ENCODE data around the gene RAD50. TPM values are rescaled to one million over a fixed set of nuclear protein-coding genes. Genes with fewer than 3 reads are reported as not detected.

The RAD50 gene
- total and polyA plus RNA-seq, 2 of the 4 experiments (the other 2 are of a cell fraction), result 5.2 to 6.2 TPM

DNA sequence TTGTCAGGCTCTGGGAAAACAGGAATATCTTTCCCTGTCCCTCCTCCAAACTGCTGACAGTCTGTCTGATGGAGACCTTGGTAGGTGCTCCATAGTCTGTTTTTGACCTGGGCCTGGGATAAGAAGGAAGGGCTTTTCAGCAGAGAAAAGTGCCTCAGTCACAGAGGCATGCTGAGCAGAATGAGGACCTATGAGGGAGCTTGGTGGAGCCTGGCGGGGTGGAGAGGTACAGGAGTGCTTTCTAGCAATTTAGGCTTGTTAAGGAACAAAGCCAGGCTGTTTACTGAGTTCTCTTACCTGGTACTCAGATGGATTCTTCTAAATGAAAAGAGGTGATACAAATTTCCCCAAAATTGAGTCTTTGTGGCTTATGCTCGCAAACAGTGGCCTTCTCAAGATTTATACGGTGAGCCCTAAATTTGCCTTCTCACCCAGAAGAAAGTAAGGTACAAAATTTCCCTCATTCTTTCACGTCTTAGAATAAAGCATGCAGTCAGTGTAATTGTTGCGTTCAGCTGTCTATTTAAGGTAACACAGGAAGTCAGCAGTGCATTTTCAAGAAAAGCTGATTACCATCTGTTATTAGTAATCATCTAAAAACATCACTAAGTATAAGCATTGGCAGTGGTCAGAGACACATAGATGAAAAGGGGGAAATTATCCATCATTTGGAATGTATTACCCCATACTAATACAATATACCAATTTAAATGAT, 72.6 kb downstream of the RAD50 start:
- no CpG with 5 or more reads among the region's 5 CpGs for WGBS, 2 experiments (ENCODE audit: extremely low coverage in 2 of 2, insufficient read length in 1 of 2)
- intact Hi-C loops (cut with micrococcal nuclease), result no loop called here
- no peak overlapping the region for H3K9ac ChIP-seq (ENCODE audit: low read depth, low read length)
- no peak overlapping the region for H3K18ac ChIP-seq (ENCODE audit: low read depth, low read length)
- TF ChIP-seq FOS (IDR thresholded peaks at IDR 0.05; ENCODE audit: low read depth, low read length) (no peak), NFE2L2 (IDR thresholded peaks at IDR 0.05; ENCODE audit: low read depth, low read length) (no peak), POLR2A (IDR thresholded peaks at IDR 0.05; ENCODE audit: low read depth, low read length) (no peak), RCOR1 (IDR thresholded peaks at IDR 0.05; ENCODE audit: insufficient replicate concordance, low read length) (no peak), MXI1 (IDR thresholded peaks at IDR 0.05; ENCODE audit: borderline replicate concordance, low read depth, low read length) (no peak), MAFK (IDR thresholded peaks at IDR 0.05; ENCODE audit: low read depth, low read length) (no peak), BHLHE40 (IDR thresholded peaks at IDR 0.05; ENCODE audit: low read depth, low read length) (no peak), CEBPB (IDR thresholded peaks at IDR 0.05; ENCODE audit: low read depth, low read length) (no peak), CHD1 (IDR thresholded peaks at IDR 0.05; ENCODE audit: low read depth, low read length) (no peak), SMC3 (IDR thresholded peaks at IDR 0.05; ENCODE audit: low read depth, low read length) (no peak), MAZ (IDR thresholded peaks at IDR 0.05; ENCODE audit: borderline replicate concordance, low read depth, low read length) (no peak)
- TF ChIP-seq, protein P1, sequence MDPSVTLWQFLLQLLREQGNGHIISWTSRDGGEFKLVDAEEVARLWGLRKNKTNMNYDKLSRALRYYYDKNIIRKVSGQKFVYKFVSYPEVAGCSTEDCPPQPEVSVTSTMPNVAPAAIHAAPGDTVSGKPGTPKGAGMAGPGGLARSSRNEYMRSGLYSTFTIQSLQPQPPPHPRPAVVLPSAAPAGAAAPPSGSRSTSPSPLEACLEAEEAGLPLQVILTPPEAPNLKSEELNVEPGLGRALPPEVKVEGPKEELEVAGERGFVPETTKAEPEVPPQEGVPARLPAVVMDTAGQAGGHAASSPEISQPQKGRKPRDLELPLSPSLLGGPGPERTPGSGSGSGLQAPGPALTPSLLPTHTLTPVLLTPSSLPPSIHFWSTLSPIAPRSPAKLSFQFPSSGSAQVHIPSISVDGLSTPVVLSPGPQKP (IDR thresholded peaks at IDR 0.05; ENCODE audit: borderline replicate concordance, low read depth, low read length), result no peak
- TF ChIP-seq, protein P2, sequence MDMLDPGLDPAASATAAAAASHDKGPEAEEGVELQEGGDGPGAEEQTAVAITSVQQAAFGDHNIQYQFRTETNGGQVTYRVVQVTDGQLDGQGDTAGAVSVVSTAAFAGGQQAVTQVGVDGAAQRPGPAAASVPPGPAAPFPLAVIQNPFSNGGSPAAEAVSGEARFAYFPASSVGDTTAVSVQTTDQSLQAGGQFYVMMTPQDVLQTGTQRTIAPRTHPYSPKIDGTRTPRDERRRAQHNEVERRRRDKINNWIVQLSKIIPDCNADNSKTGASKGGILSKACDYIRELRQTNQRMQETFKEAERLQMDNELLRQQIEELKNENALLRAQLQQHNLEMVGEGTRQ (IDR thresholded peaks at IDR 0.05; ENCODE audit: low read depth, low read length), result no peak
- no peak overlapping the region for H3K4me2 ChIP-seq (ENCODE audit: low read depth, low read length)
- in situ Hi-C loops (cut with MboI; ENCODE audit: low sequenced_read_pairs), result no loop called here
- CTCF ChIA-PET, result interaction anchor here (0.6 kb wide), 1 partner anchor 14 kb away, joined by 3 read pairs; no protein-coding TSS in a partner anchor
- dilution Hi-C loops (cut with HindIII; ENCODE audit: low sequenced_read_pairs, unreplicated experiment), result no loop called here
- peaks cover 9% of the 10 kb centered on the region for H3K36me3 ChIP-seq (ENCODE audit: control insufficient read depth, insufficient read depth, low read length)
- no peak overlapping the region for H4K5ac ChIP-seq (ENCODE audit: low read depth, low read length)
- H2AK5ac ChIP-seq (ENCODE audit: low read depth, low read length), result no peak overlapping the region
- H3K9me3 ChIP-seq (ENCODE audit: control insufficient read depth, insufficient read depth, low read length), result no peaks in the 10 kb centered on the region
- H4K8ac ChIP-seq (ENCODE audit: low read depth in 2 of 2, low read length in 2 of 2), result no peak overlapping the region
- no peaks in the 10 kb centered on the region for H3K27me3 ChIP-seq (ENCODE audit: control insufficient read depth, insufficient read depth, low read length)
- H3K9me1 ChIP-seq (ENCODE audit: insufficient read depth, low read length), result no peaks in the 10 kb centered on the region
- H2BK5ac ChIP-seq (ENCODE audit: low read depth, low read length, poor library complexity, severe bottlenecking), result no peak overlapping the region
- H3K56ac ChIP-seq (ENCODE audit: extremely low read depth, insufficient read depth, low read length), result no peak overlapping the region
- no peak overlapping the region for H2BK120ac ChIP-seq (ENCODE audit: low read depth, low read length)
- POLR2A ChIA-PET (ENCODE audit: unreplicated experiment), result no interaction called here
- H2AK9ac ChIP-seq (replicated peaks; ENCODE audit: low read depth, low read length, poor library complexity), result no peak overlapping the region
- H3K79me1 ChIP-seq (ENCODE audit: low read depth in 1 of 2, low read length in 2 of 2), result no peaks in the 10 kb centered on the region
- no peaks in the 10 kb centered on the region for H3K4me1 ChIP-seq (ENCODE audit: control insufficient read depth, insufficient read depth, low read length)
- BruUV-seq (replicated peaks), result no TSS peak
- no peaks in the 10 kb centered on the region for H4K20me1 ChIP-seq (ENCODE audit: insufficient read depth, low read length)
- H2AFZ ChIP-seq (replicated peaks; ENCODE audit: low read length, poor library complexity), result no peak overlapping the region
- H2BK15ac ChIP-seq (ENCODE audit: low read depth, low read length), result no peak overlapping the region
- no peak for DNase-seq
- H3K4me3 ChIP-seq (ENCODE audit: insufficient read depth, low read depth, low read length), result no peak overlapping the region
- no peak for ATAC-seq (ENCODE audit: low read depth)
- H2BK20ac ChIP-seq (ENCODE audit: low read depth, low read length), result no peak overlapping the region
- H3K14ac ChIP-seq (replicated peaks; ENCODE audit: low read depth, low read length), result no peak overlapping the region
- H4K91ac ChIP-seq (ENCODE audit: insufficient read depth, low read depth, low read length), result no peak overlapping the region
- H3K23ac ChIP-seq (ENCODE audit: low read depth, low read length), result no peak overlapping the region
- no peak overlapping the region for H3K4ac ChIP-seq (ENCODE audit: low read depth, low read length)
- H3K27ac ChIP-seq (ENCODE audit: insufficient read depth, low read length), result no peak overlapping the region

Measured in IMR-90 (cell line).